SKM-1 treated with dmso at 0.1 percent for 144 hours (cell line): ENCODE data around the gene SYNC.
A peak's percentile ranks its signal among the peaks of the same experiment; 100 is the strongest.
"Not testable (repeated sequence)": the region's sequence is repeated elsewhere in the genome, so short reads cannot be mapped to it uniquely, and the experiment has no call there.

Source experiments
- DNase-seq: peaks from one replicate; lab custom pipeline; 2025; ENCODE audit not compliant: unreplicated experiment; lab: John Stamatoyannopoulos, UW

The SYNC gene

GRCh38 chr1:32695098-32695904, 7.3 kb downstream of the SYNC start:
- peak; percentile 68 for DNase-seq

GRCh38 chr1:32693455-32694174, 9.0 kb downstream of the SYNC start:
- DNase-seq: no peak

- DNase-seq: no peak
Measured at GRCh38 chr1:32686387-32686786, 16.2 kb downstream of the SYNC start.

GRCh38 chr1:32685498-32685897, 17.1 kb downstream of the SYNC start:
- no peak for DNase-seq

GRCh38 chr1:32684167-32684811, 18.3 kb downstream of the SYNC start:
- DNase-seq: no peak

- no peak for DNase-seq
Measured at GRCh38 chr1:32683397-32683796, 19.2 kb downstream of the SYNC start.

DNA sequence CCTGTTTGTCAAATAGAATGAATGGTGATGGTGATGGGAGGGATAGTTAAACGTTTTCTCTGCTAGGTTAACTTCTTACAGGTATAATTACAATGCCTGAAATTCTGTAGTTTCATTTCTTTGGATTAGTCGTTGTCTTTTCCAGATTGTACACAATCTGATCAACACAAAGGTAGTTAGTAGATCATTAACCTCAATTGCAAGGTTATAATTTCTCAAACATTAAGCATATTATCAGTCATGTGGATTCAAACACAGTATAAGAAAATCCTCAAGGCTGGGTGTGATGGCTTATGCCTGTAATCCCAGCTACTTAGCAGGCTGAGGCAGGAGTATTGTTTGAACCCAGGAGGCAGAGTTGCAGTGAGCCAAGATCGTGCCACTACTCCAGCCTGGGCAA, 20.6 kb downstream of the SYNC start:
- no peak for DNase-seq

- no peak for DNase-seq
Measured at GRCh38 chr1:32681509-32681908, 21.1 kb downstream of the SYNC start.

GRCh38 chr1:32680642-32681041, 21.9 kb downstream of the SYNC start:
- DNase-seq: no peak

DNA sequence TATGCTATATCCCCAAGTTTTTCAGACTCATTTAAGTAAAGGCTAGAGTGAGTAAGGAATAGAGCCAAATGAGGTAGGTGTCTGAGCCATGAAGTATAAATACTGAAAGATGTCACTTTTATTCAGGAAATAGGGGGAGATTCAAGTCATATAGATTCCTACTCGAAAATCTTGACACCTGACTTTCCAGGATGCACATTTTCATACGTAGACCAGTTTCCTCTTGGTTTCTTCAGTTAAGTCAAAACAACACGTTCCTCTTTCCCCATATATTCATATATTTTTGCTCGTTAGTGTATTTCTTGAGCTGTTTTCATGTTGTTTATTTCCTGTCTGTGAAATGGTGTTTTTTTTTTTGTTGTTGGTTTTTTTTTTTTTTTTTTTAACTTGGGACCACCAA, 22.6 kb downstream of the SYNC start:
- not testable (repeated sequence) for DNase-seq

GRCh38 chr1:32676945-32677344, 25.6 kb downstream of the SYNC start:
- no peak for DNase-seq

GRCh38 chr1:32668716-32669115, 33.9 kb downstream of the SYNC start:
- not testable (repeated sequence) for DNase-seq

- DNase-seq: no peak
Measured at GRCh38 chr1:32666901-32667566, 35.5 kb downstream of the SYNC start.

DNA sequence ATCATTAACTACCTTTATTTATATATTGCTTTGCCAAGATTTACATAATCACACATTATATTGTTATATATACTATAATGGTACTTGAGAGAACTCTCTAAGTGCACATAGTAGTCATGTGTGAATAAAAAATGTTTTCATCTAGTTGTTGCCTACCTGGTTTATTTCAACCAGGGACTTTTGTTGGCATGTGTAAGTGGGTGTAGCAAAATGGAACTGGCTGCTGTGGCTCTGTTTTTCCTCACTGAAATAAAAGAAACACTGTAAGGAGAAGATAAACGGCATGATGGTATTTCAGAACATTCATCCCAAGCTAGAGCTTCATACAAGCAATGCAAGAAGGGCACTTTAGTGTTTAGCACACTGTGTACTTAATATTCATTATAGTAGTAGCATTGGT, 36.7 kb downstream of the SYNC start:
- no peak for DNase-seq

GRCh38 chr1:32659581-32659980, 43.0 kb downstream of the SYNC start:
- DNase-seq: no peak

GRCh38 chr1:32652244-32652962, 50.2 kb downstream of the SYNC start:
- no peak for DNase-seq

DNA sequence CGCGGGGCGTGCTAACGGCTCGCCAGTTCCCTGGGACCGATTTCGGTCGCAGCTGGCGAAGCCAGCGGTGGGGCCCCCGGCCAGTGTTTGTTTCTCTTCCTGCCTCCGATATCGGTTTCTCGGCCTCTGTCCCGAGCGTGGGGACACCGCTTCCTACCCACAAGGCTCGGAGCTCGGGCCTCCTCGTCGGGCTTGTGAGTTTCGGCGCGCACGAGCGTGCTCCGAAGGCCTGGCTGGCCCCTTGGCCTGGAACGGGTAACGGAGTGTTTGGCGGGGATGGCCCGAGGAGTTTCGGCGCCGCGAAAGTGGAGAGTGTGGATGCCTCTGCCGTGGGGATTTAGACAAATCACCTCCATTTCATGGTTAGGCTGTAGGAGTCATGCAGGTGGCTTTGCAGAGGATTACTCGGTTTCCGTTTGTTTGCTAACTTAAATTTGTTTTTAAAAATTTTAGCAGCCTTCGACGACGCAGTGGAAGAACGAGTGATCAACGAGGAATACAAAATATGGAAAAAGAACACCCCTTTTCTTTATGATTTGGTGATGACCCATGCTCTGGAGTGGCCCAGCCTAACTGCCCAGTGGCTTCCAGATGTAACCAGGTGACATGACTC, 51.0 kb downstream of the SYNC start:
- DNase-seq: no peak

DNA sequence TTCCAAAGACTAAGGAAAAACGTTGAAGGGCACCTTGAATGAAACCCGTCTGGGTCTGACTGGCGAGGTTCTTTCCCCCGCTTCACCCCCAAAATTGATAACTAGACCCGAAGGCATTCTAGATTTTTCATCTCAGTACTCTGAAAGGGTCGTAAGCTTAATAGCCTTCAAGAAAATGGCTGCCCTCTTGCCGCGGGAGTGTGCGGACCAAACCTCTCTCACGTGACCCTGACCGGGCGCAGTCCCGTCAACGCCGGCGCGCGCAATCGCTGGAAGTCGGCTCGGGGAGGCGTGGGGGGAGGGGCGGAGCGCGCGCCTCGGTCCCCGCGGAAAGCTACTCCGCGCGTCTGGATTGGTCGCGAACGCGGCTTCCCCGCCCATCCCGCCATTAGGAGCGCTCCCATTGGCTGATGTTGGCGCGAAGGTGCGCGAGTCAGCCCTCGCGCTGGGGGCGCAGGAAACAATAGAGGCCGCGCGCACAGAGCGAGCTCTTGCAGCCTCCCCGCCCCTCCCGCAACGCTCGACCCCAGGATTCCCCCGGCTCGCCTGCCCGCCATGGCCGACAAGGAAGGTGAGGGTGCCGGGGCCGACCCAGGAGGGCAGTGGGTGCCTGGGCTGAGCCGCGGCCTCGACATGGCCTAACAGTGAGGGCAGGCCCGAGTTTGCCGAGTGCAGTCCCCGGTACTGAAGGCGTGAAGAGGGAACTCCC, 51.7 kb downstream of the SYNC start, which contains the start of gene RBBP4:
RBBP4 (plus strand) TSS at position 457 of the 709 bp plus-strand sequence; CDS start at position 556, 99 bp downstream.
- peak; percentile 97 for DNase-seq

DNA sequence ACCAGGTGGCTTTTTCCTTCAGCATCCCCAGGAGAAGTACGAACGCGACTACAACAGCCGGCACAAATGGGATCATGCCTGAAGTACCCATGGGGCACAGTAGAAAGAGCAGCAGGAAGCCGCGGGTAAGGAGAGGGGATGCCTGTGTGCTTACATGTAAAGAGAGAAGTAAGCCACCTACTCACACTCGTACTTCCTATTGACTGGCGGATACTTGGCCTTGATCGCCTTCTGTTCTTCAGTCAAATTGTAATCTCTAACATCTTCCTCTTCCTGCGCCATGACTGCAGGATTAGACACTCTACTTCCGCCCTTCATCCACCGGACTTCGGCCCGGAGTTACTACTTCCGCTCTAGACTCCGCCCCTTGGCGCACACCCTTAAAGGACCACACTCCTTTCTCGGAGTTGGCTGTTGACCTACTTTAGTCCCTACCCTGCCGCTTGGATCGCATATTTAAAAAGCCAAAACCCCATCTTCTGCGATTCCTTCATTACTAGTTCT, 52.3 kb downstream of the SYNC start, which contains the start of gene ZBTB8OS:
ZBTB8OS (minus strand) TSS at position 303 of the 504 bp plus-strand sequence; CDS start at position 282, 21 bp downstream.
- DNase-seq: peak; percentile 97
